Activated CD4-positive, alpha-beta memory T cell treated with anti-CD3 and anti-CD28 coated beads for 36 hours (primary cell): ENCODE results near the gene SWAP70. TPM values are rescaled to one million over a fixed set of nuclear protein-coding genes. Genes with fewer than 3 reads are reported as not detected.
A peak's percentile ranks its signal among the peaks of the same experiment; 100 is the strongest.
"Not testable (repeated sequence)": the region's sequence is repeated elsewhere in the genome, so short reads cannot be mapped to it uniquely, and the experiment has no call there.

Experiments used
- CTCF ChIA-PET: fragments of 350-600 bp; sonication (Branson Sonifier 250); formaldehyde crosslinking; loops from one replicate; lab custom pipeline; 2021; ENCODE audit warnings: antibody characterized with exemption, inconsistent platforms; lab: Charles Lee
- POLR2A ChIA-PET: fragments of 350-600 bp; sonication (Branson Sonifier 250); formaldehyde crosslinking; loops from one replicate; lab custom pipeline; 2021; ENCODE audit warnings: antibody characterized with exemption; lab: Charles Lee
- DNase-seq: peaks from one replicate; pipeline ENCODE4 v3.0.0-alpha.2; 2020
- H3K27ac Mint-ChIP-seq: one replicate; pipeline ENCODE4 v1.8.0; 2021; ENCODE audit warnings: mixed read lengths
- H3K27me3 Mint-ChIP-seq: one replicate; pipeline ENCODE4 v1.8.0; 2021; ENCODE audit warnings: mixed read lengths
- H3K36me3 Mint-ChIP-seq: one replicate; pipeline ENCODE4 v1.8.0; 2021; ENCODE audit warnings: mixed read lengths
- H3K4me1 Mint-ChIP-seq: one replicate; pipeline ENCODE4 v1.8.0; 2021; ENCODE audit warnings: low read depth, mixed read lengths
- H3K4me3 Mint-ChIP-seq: one replicate; pipeline ENCODE4 v1.8.0; 2021; ENCODE audit warnings: mild to moderate bottlenecking, mixed read lengths
- H3K9me3 Mint-ChIP-seq: one replicate; pipeline ENCODE4 v1.8.0; 2021; ENCODE audit warnings: mixed read lengths
- intact Hi-C: fragments of 100-400 bp; cut with micrococcal nuclease; formaldehyde crosslinking; loops from one replicate; pipeline ENCODE4 v1.15.1; 2023
- total RNA-seq, 2 experiments: library from RNA; stranded (reverse); gene quantifications; one replicate each; pipeline ENCODE4 v1.2.3, GENCODE V29; 2021

Gene SWAP70
- total RNA-seq, 2 experiments from 2014 or later = 7.7 to 8.6 TPM

- Mint-ChIP-seq H3K4me3 (no peak overlapping the region), H3K4me1 (no peaks in the 10 kb centered on the region), H3K27me3 (no peaks in the 10 kb centered on the region), H3K27ac (no peak overlapping the region), H3K9me3 (no peaks in the 10 kb centered on the region), H3K36me3 (no peaks in the 10 kb centered on the region)
- DNase-seq = no peak
- intact Hi-C loops = no loop called here
- ChIA-PET CTCF (no interaction called here), POLR2A (interaction anchor here (0.5 kb wide), 1 partner anchor 28 kb away, joined by 3 read pairs; no protein-coding TSS in a partner anchor)
Observed at GRCh38 chr11:9678576-9678975, 14.7 kb downstream of the SWAP70 start.

DNA sequence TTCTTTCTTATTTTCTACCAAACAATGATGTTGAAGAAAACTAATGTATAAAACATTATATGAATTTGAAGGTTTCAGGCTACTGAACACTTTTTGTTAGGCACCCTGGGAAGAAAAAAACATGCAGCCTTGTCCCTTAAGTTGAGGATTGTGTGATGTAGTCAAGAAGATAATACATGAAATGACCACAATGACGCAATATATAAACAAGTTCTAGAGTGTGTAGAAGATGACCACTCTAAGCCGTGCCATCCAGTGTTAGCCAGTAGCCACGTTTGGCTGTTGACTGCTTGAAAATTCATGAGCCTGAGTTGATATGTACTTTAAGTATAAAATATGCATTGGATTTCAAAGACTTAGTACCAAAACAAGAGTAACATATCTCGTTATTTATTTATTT is 16.2 kb downstream of the SWAP70 start:
- DNase-seq = no peak
- Mint-ChIP-seq H3K27me3 (no peaks in the 10 kb centered on the region), H3K4me1 (no peaks in the 10 kb centered on the region), H3K4me3 (no peak overlapping the region), H3K9me3 (no peaks in the 10 kb centered on the region), H3K36me3 (no peaks in the 10 kb centered on the region), H3K27ac (no peak overlapping the region)
- CTCF ChIA-PET = interaction anchor here (0.8 kb wide), 1 partner anchor 12 kb away, joined by 3 read pairs; no protein-coding TSS in a partner anchor
- POLR2A ChIA-PET = no interaction called here
- intact Hi-C loops = no loop called here

DNA sequence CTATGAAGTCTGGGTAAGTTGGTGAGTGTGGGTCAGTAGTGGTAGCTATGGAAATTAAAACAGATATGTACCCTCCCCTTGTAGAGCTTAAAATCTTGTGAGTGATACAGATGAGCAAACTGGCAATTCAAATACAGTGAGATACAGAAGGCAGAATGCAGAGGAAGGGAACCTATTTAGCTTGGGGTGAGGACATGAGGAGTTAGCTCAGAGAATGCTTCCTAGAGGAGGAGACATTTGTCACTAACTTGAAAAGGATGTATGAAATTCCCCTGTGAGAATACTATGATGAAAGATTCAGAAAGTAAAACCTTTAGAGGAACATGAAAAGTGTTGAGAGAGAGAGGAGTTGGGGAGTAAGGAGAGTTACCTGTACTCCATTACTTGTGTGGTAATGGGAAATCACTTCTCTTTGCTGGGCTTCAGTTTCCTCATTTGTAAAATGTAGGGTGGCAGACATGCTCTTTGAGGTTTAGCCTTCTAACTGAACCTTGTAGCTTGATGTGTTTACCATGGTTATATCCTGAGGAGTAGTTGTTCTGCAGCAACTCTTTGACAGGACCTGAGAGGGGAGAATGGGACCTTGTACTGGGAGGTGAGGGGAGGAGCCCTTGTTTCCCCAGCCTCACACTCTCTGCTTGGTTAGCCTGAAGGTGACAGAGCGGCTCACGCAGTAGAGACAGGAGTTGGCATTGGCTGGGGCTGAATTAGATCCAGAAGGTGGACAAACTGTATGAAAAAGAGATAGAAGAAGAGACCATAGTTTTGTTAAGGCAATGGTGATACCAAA is 17.9 kb downstream of the SWAP70 start:
- Mint-ChIP-seq H3K36me3 (no peaks in the 10 kb centered on the region), H3K9me3 (no peaks in the 10 kb centered on the region), H3K27ac (no peak overlapping the region), H3K4me1 (no peaks in the 10 kb centered on the region), H3K27me3 (no peaks in the 10 kb centered on the region), H3K4me3 (no peak overlapping the region)
- CTCF ChIA-PET = interaction anchor here (0.9 kb wide), 1 partner anchor 66 kb away, joined by 3 read pairs; no protein-coding TSS in a partner anchor
- intact Hi-C loops = no loop called here
- POLR2A ChIA-PET = no interaction called here
- DNase-seq = no peak

DNA sequence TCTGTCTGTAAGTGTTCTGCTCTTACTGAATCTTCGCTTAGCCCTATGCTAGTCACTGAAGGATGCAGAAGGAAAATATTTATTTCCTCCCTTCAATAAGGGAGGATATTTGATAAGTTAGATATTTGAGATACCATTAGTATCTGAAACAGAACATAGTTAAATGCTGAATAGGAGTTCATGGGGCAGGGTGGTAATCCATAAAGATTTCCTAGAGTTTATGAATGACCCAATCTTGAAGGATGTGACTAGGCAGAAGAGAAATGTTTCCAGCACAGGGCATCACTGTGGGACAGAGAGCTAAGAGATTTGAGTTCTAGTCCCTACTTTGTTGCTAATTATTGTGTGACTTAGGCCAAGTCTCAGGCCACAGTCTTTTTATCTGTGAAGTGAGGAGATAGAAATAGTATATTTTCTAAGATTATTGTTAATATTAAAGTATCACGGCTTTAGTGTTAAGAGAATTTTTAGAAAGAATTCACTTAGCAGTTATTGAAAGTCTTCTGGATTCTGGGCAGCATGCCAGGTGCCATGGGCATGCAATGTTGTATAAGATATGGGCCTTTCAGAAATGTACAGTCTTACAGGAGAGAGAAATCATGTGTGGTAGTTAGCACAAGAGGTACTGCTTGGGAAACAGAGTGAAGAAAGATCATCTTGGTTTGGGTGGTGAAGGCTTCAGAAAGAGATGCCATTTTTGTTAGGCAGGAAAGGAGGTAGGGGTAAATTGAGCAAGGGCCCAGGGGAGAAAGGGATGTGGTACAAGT is 24.0 kb downstream of the SWAP70 start:
- Mint-ChIP-seq H3K9me3 (no peaks in the 10 kb centered on the region), H3K4me3 (no peak overlapping the region), H3K4me1 (no peaks in the 10 kb centered on the region), H3K27me3 (no peaks in the 10 kb centered on the region), H3K27ac (no peak overlapping the region), H3K36me3 (no peaks in the 10 kb centered on the region)
- CTCF ChIA-PET = no interaction called here
- no peak for DNase-seq
- POLR2A ChIA-PET = no interaction called here
- intact Hi-C loops = no loop called here

DNA sequence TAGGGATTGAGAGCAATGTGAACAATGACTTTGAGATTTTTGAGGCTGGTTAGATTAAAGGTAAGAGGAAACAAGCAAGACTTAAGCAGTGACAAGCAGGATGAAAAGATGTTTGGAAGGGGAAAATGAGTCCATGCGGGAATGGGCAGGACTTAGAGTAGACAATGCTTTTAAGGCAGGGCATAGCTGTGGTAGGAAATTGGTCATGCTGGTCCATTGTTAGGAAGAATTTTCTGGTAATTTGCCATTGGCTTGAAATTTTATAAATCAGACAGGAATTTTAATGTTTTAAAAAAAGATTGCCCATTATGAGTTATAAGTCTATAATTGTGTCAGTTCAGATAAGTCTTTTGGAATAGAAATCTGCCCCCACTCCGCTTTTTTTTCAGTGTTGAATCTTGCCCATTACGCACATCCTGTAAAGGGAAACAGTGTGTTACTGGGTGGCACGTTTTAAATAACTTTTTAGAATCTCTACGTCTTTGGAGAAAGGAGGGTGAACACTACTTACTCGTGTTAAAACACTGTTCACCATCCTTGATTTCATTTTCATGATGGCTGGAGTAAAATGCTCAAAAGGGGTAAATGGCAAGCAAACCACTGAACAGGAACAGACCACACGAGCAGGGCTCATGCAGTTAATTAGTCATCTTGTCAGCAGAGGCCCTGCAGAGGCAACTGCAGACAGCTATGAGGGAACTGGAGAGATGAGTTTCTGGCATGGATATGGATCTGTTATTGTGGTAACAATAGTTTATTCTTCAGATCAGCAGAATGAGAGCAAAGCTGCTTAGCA is 25.0 kb downstream of the SWAP70 start:
- H3K4me3 Mint-ChIP-seq = no peak overlapping the region
- CTCF ChIA-PET = interaction anchor here (0.5 to 0.9 kb wide), 2 partner anchors 70 to 464 kb away, joined by 3 read pairs; no protein-coding TSS in a partner anchor

GRCh38 chr11:9689721-9690120 is 25.8 kb downstream of the SWAP70 start:
- no peak for DNase-seq
- no peaks in the 10 kb centered on the region for H3K9me3 Mint-ChIP-seq
- H3K27ac Mint-ChIP-seq = no peak overlapping the region
- H3K4me3 Mint-ChIP-seq = no peak overlapping the region
- no peaks in the 10 kb centered on the region for H3K4me1 Mint-ChIP-seq
- intact Hi-C loops = no loop called here
- H3K36me3 Mint-ChIP-seq = peaks cover 4% of the 10 kb centered on the region
- H3K27me3 Mint-ChIP-seq = no peaks in the 10 kb centered on the region
- CTCF ChIA-PET = interaction anchor here (0.9 kb wide), 1 partner anchor 69 kb away, joined by 3 read pairs; no protein-coding TSS in a partner anchor
- POLR2A ChIA-PET = no interaction called here

More for the DNA sequence above, 25.0 kb downstream of the SWAP70 start:
- POLR2A ChIA-PET = no interaction called here
- no peaks in the 10 kb centered on the region for H3K36me3 Mint-ChIP-seq
- H3K27ac Mint-ChIP-seq = no peak overlapping the region
- intact Hi-C loops = no loop called here
- peak; percentile 16 for DNase-seq
- no peaks in the 10 kb centered on the region for H3K4me1 Mint-ChIP-seq
- no peaks in the 10 kb centered on the region for H3K27me3 Mint-ChIP-seq
- no peaks in the 10 kb centered on the region for H3K9me3 Mint-ChIP-seq

DNA sequence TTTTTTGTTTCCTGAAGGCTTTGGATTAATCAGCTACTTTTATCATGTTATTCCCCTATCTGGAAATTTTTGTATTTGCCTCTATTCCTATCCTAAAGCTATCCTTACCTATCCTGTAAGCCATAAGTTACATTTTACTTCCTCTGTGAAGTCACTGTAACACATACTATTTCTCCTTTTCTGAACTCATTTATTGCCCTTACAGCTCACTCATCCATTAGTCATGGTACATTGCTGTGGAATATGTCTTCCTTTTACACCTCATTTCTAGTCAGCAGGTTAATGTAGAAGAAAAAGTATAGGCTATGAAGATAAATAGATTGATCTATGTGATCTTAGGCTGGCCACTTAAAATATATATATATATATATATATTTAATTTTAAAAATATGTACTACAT is 28.0 kb downstream of the SWAP70 start:
- no peaks in the 10 kb centered on the region for H3K27me3 Mint-ChIP-seq

DNA sequence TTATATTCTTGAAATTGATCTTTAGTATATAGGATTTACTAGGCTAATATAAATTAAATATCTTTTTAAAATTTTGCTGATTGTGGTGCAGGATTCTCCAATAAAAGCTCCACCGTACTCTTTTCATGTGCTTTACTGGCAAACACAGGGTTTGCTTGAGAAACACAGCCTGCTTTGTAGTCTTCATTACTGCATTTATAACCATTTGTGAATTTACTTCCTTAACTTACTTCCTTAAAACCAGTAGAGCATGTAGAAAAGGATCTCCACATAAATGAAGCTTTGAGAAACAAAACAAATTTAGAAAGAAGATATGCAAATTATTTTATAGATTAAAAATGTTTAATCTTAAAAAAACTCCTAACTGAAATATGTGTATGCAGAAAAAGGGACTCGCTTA is 28.8 kb downstream of the SWAP70 start:
- Mint-ChIP-seq H3K27ac (no peak overlapping the region), H3K4me3 (no peak overlapping the region), H3K4me1 (no peaks in the 10 kb centered on the region), H3K36me3 (peaks cover 11% of the 10 kb centered on the region), H3K9me3 (peaks cover 2% of the 10 kb centered on the region), H3K27me3 (no peaks in the 10 kb centered on the region)
- POLR2A ChIA-PET = no interaction called here
- CTCF ChIA-PET = interaction anchor here (1.4 kb wide), 1 partner anchor 13 kb away, joined by 3 read pairs; no protein-coding TSS in a partner anchor
- no peak for DNase-seq
- intact Hi-C loops = no loop called here

More for the DNA sequence above, 28.0 kb downstream of the SWAP70 start:
- no peak for DNase-seq
- peaks cover 11% of the 10 kb centered on the region for H3K36me3 Mint-ChIP-seq
- H3K4me3 Mint-ChIP-seq = no peak overlapping the region
- intact Hi-C loops = no loop called here
- ChIA-PET CTCF (interaction anchor here (1.4 kb wide), 1 partner anchor 12 kb away, joined by 3 read pairs; no protein-coding TSS in a partner anchor), POLR2A (no interaction called here)
- peaks cover 2% of the 10 kb centered on the region for H3K9me3 Mint-ChIP-seq
- no peaks in the 10 kb centered on the region for H3K4me1 Mint-ChIP-seq
- H3K27ac Mint-ChIP-seq = no peak overlapping the region

DNA sequence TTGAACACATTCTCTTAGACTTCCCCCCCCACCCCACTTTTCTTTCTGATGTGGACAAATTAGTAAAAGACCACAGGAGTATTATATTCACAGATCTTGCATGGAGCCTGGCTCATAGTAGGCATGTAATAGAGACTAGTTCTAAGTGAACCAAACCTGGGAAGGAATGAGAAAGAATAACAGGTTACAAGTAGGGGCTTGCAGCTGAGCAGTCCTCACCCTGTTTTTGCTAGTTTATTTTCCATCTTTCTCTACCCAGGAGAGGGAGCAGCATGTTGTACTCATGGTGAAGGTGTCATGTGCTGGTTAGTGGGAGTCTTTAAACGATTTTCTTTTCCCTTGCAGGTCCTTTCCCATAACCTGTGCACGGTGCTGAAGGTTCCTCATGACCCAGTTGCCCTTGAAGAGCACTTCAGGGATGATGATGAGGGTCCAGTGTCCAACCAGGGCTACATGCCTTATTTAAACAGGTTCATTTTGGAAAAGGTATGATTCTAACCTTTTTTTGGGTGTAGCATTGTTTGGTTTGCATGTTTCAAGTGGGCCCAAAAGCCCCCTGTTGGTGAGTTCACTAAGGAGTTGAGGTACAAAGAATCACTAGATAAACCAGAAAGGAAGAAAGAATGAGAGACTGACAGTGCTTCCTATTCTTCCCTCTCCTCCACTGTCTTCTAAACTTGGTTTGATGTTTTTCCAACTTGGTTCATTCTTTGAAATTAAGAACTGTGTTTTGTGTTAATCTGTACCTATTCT is 30.1 kb downstream of the SWAP70 start:
- H3K36me3 Mint-ChIP-seq = peaks cover 11% of the 10 kb centered on the region
- no peaks in the 10 kb centered on the region for H3K4me1 Mint-ChIP-seq
- POLR2A ChIA-PET = no interaction called here
- CTCF ChIA-PET = no interaction called here
- H3K27me3 Mint-ChIP-seq = no peaks in the 10 kb centered on the region
- no peak for DNase-seq
- H3K9me3 Mint-ChIP-seq = peaks cover 2% of the 10 kb centered on the region
- H3K4me3 Mint-ChIP-seq = no peak overlapping the region
- no peak overlapping the region for H3K27ac Mint-ChIP-seq
- intact Hi-C loops = no loop called here

DNA sequence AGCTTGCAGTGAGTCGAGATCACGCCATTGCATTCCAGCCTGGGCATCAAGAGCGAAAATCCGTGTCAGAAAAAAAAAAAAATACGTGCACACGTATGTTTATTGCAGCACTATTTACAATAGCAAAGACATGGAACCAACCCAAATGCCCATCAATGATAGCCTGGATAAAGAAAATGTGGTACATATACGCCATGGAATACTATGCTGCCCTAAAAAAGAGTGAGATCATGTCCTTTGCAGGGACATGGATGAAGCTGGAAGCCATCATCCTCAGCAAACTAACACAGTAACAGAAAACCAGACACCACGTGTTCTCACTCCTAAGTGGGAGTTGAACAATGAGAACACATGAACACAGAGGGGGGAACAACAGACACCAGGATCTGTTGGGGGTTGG is 31.4 kb downstream of the SWAP70 start:
- intact Hi-C loops, H3K4me1 Mint-ChIP-seq, DNase-seq, POLR2A ChIA-PET, CTCF ChIA-PET, H3K4me3 Mint-ChIP-seq, H3K9me3 Mint-ChIP-seq, H3K27ac Mint-ChIP-seq, H3K27me3 Mint-ChIP-seq: not testable (repeated sequence)
- peaks cover 11% of the 10 kb centered on the region for H3K36me3 Mint-ChIP-seq

DNA sequence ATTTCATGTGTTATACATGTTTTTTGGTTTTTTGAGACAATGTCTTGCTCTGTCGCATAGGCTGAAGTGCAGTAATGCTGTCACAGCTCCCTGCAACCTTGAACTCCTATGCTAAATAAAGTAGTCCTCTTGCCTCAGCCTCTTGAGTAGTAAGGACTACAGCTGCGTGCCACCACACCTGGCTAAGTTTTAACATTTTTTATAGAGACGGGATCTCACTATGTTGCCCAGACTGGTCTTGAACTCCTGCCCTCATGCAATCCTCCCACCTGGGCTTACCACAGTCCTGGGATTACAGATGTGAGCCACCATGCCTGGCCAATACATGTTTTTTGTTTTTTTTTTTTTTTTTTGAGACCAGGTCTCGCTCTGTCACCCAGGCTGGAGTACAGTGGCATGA is 33.9 kb downstream of the SWAP70 start:
- CTCF ChIA-PET = no interaction called here

More for the DNA sequence above, 33.9 kb downstream of the SWAP70 start:
- no peak for DNase-seq
- Mint-ChIP-seq H3K27me3 (no peaks in the 10 kb centered on the region), H3K9me3 (peaks cover 2% of the 10 kb centered on the region), H3K4me1 (peaks cover 11% of the 10 kb centered on the region), H3K4me3 (no peak overlapping the region), H3K27ac (no peak overlapping the region), H3K36me3 (peaks cover 11% of the 10 kb centered on the region)
- intact Hi-C loops = no loop called here
- POLR2A ChIA-PET = no interaction called here
